ENCODE results near the gene NOC2L.
"Not testable (repeated sequence)": the region's sequence is repeated elsewhere in the genome, so short reads cannot be mapped to it uniquely, and the experiment has no call there.

DNA sequence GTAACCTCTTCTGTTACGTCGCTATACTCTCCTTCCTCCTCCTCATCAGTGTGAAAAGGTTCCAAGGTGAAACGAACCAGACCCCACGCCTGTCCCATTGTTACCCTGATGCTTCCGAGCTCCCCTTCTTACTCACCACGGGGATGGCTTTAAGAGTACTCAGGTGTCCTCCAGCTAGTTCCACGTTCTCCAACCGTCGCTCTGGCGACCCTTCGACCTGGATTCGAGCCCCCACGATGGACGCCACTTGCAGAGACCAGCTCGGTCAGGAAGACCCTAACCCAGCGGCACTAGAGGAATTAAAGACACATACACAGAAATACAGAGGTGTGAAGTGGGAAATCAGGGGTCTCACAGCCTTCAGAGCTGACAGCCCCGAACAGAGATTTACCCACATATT is 61.1 kb downstream of the NOC2L start:
- TF ChIP-seq, protein P1, sequence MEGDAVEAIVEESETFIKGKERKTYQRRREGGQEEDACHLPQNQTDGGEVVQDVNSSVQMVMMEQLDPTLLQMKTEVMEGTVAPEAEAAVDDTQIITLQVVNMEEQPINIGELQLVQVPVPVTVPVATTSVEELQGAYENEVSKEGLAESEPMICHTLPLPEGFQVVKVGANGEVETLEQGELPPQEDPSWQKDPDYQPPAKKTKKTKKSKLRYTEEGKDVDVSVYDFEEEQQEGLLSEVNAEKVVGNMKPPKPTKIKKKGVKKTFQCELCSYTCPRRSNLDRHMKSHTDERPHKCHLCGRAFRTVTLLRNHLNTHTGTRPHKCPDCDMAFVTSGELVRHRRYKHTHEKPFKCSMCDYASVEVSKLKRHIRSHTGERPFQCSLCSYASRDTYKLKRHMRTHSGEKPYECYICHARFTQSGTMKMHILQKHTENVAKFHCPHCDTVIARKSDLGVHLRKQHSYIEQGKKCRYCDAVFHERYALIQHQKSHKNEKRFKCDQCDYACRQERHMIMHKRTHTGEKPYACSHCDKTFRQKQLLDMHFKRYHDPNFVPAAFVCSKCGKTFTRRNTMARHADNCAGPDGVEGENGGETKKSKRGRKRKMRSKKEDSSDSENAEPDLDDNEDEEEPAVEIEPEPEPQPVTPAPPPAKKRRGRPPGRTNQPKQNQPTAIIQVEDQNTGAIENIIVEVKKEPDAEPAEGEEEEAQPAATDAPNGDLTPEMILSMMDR (IDR thresholded peaks at IDR 0.05), result not testable (repeated sequence)
- TF ChIP-seq POLR2AphosphoS5 (IDR thresholded peaks at IDR 0.05), result not testable (repeated sequence)
